ENCODE data around the gene CERT1. TPM values are rescaled to one million over a fixed set of nuclear protein-coding genes. Genes with fewer than 3 reads are reported as not detected.
"Not testable (repeated sequence)": the region's sequence is repeated elsewhere in the genome, so short reads cannot be mapped to it uniquely, and the experiment has no call there.

The CERT1 gene
- 36.4 TPM in 2 replicates for total RNA-seq

GRCh38 chr5:75511435-75512382 lies at the start of gene CERT1, which contains the start of gene POLK:
Gene CERT1 (minus strand): TSS chr5:75511629. CDS start chr5:75511207, 422 bp downstream.
Gene POLK (plus strand): TSS chr5:75511891.
- intact Hi-C loops (cut with micrococcal nuclease), result loop anchor here (1.0 to 5.0 kb wide), 16 partner anchors 56 to 1946 kb away; partner anchors contain the start of genes AGGF1, ANKRA2, FAM169A and GFM2

DNA sequence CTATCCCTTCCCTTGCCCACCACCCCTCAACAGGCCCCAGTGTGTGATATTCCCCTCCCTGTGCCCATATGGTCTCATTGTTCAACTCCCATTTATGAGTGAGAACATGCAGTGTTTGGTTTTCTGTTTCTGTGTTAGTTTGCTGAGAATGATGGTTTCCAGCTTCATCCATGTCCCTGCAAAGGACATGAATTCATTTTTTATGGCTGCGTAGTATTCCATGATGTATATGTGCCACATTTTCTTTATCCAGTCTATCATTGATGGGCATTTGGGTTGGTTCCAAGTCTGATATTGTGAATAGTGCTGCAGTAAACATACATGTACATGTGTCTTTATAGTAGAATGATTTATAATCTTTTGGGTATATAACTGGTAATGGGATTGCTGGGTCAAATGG lies 49.2 kb upstream of the CERT1 start:
- intact Hi-C loops (cut with micrococcal nuclease), result not testable (repeated sequence)

DNA sequence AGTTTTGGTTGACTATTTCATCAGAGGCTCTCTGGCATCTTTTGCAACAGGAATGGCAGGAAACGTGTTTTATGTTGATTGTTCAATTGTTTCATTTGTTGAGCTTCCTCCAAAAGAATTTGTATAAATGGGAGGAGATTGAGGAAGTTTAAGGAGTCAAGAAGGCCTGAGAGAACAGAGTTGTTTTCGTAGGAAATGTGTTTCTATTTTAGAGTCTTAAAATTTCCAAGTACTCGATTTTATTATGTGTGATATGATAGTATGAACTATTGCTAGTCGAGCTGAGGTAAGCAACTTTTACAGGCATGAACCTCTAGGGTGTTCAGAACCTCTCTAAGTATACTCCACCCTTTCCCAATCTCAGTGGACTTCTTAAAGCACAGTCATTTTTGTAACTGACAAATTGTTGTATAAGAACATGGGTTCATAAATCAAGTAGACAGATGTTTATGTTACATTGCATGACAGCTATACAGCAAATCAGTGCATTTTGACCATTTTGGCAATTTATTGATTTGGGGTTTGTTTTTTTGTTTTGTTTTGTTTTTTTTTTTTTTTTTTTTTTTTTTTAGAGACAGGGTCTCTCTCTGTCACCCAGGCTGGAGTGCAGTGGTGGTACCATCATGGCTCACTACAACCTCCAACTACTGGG lies 47.7 kb upstream of the CERT1 start:
- intact Hi-C loops (cut with micrococcal nuclease), result no loop called here

DNA sequence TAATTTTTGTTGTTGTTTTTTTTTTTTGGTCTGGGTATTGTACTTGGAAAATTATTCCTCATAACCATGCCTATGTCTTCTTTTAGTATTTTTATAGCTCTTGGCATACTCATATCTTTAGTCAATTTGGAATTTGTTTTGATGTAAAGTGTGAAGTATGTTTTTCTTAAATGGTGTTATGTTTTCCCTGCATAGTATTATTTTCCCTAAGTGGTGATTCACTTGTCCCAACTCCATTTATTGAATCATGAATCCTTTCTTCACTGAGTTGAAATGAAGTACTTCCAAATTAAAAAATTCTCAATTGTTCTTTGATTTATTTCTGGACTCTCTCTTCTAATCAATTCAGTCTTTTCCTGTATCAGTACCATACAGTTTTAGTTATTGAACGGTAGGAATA lies 46.8 kb upstream of the CERT1 start:
- intact Hi-C loops (cut with micrococcal nuclease), result no loop called here

- intact Hi-C loops (cut with micrococcal nuclease), result no loop called here
These were observed 41.9 kb upstream of the CERT1 start for GRCh38 chr5:75553358-75553757.

- intact Hi-C loops (cut with micrococcal nuclease), result no loop called here
These were observed 41.3 kb upstream of the CERT1 start for GRCh38 chr5:75552764-75553163.

DNA sequence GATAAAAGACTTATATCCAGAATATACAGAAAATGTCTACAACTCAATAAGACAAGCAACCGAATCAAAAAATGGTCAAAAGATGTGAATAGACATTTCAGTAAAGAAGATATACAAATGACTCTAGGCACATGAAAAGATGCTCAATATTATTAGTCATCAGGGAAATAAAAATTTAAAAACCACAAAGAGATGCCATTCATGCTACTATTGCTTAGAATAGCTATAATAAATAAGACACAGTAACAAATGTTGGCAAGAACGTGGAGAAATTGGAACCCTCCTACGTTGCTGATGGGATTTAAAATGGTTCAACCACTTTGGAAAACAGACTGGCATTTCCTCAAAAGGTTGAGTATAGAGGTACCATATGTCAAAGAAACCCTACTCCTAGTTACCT lies 40.0 kb upstream of the CERT1 start:
- intact Hi-C loops (cut with micrococcal nuclease), result no loop called here

DNA sequence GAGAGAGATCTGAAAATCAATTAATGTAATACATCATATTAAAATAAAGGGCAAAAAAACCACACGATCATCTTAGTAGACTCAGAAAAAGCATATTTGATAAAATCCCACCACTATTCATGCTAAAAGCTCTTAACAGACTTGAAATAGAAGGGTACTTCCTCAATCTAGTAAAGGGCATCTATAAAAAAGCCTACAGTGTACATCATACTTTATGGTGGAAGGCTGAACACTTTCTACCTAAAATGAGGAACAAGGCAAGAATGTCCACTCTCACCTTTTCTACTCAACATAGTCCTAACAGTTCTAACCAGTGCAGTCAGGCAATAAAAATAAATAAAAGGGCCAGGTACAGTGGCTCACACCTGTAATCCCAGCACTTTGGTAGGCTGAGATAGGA lies 39.2 kb upstream of the CERT1 start:
- intact Hi-C loops (cut with micrococcal nuclease), result no loop called here

DNA sequence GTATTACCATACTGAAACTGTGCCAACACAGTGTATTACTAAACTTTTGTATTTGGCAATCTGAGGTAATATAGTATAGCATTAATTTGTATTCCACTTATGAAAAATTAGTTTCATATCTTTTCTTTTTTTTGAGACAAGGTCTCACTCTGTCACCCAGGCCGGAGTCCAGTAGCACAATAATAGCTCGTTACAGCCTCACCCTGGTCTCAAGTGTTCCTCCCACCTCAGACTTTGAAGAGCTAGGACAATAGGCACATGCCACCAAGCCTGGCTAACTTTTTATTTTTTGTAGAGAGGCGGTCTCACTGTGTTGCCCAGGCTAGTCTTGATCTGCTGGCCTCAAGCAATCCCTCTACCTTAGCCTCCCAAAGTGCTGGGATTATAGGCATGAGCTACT lies 36.4 kb upstream of the CERT1 start:
- intact Hi-C loops (cut with micrococcal nuclease), result no loop called here

DNA sequence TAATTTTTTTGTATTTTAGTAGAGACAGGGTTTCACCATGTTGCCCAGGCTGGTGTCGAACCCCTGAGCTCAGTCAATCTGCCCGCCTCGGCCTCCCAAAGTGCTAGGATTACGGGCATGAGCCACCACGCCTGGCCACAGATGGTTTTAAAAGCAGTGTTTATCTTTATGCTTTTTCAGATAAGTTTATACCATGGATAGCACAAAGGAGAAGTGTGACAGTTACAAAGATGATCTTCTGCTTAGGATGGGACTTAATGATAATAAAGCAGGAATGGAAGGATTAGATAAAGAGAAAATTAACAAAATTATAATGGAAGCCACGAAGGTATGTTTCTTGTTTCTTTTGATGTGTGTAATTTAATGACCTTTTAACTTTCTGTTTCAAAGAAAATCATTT lies 35.4 kb upstream of the CERT1 start:
- intact Hi-C loops (cut with micrococcal nuclease), result no loop called here

DNA sequence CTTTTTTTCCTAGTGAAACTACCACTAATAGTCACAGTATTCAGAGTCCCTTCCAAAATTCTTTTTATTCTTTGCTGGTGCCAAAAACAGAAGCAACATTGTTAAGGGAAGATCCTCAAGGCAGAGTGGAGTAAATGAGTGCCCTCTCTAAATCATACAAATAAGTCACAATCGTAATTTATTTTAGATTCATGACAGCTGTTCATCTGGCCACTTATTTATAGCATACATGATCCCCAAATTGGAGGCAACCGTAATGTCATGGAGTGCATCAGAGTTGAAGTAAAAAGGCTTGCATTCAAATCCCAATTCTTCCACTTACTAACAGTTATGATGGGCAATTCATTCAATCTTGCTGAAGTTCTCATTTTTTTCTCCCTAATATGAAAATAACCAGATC lies 33.7 kb upstream of the CERT1 start:
- intact Hi-C loops (cut with micrococcal nuclease), result no loop called here

DNA sequence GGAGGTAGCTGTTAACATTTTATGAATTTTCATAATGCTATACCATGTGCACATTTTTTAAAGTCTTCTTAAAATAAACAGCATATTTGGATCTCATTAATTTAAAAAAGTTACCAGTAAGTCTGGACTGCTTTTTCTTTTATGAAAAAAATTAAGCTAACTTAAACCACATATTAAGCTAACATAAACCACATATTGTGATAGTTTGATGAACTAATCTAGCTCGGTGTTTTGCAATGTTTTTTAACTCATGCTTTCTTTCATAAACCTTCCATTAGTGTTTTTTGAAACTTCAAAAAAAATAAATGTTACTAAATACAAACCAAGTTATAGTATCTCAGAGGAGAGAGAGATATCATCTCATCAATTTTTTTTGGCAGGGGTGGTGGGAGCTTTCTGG lies 26.8 kb upstream of the CERT1 start:
- intact Hi-C loops (cut with micrococcal nuclease), result no loop called here

DNA sequence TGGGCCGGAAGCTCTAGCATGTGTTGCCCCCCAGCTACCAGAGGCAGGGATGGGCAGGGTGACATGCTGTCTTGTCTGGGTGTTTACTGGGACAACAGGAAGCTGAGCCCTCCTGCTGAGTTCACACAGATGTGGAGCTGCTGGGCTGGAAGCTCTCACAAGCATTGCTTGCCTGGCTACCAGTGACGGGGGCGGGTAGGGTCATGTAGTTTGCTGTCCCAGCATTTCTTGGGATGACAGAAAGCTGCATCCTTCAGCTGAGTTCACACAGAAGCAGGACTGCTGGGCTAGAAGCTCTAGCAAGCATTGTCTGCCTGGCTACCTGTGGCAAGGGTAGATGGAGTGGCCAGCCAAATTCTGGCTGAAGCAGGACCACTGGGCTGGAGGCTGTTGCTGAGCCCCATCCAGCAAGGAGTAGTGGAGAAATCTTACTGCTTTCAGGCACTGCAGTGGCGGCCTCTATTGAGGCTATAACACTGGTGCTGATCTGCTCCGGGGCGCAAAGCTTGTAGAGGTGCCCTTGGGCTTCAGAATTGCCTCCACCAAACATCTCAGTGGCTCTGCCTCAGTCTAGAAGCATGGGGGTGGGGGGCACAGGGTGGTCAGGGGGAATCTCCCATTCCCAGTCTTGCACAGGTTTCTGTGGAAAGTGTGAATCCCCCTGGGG lies 25.4 kb upstream of the CERT1 start:
- intact Hi-C loops (cut with micrococcal nuclease), result no loop called here

GRCh38 chr5:75536147-75536546 lies 24.7 kb upstream of the CERT1 start:
- intact Hi-C loops (cut with micrococcal nuclease), result no loop called here

GRCh38 chr5:75534734-75535133 lies 23.3 kb upstream of the CERT1 start:
- intact Hi-C loops (cut with micrococcal nuclease), result no loop called here

DNA sequence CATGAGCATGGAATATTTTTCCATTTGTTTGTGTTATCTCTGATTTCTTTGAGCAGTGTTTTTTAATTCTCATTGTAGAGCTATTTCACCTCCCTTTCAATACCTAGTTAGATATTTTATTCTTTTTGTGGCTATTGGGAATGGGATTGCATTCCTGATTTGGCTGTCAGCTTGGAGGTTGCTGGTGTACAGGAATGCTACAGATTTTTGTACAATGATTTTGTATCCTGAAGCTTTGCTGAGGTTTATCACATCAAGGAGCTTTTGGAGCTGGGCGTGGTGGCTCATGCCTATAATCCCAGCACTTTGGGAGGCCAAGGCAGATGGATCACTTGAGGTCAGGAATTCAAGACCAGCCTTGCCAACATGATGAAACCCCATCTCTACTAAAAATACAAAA lies 22.3 kb upstream of the CERT1 start:
- intact Hi-C loops (cut with micrococcal nuclease), result not testable (repeated sequence)

GRCh38 chr5:75532190-75532589 lies 20.8 kb upstream of the CERT1 start:
- intact Hi-C loops (cut with micrococcal nuclease), result no loop called here

- intact Hi-C loops (cut with micrococcal nuclease), result no loop called here
These were observed 17.8 kb upstream of the CERT1 start for GRCh38 chr5:75529185-75529584.

DNA sequence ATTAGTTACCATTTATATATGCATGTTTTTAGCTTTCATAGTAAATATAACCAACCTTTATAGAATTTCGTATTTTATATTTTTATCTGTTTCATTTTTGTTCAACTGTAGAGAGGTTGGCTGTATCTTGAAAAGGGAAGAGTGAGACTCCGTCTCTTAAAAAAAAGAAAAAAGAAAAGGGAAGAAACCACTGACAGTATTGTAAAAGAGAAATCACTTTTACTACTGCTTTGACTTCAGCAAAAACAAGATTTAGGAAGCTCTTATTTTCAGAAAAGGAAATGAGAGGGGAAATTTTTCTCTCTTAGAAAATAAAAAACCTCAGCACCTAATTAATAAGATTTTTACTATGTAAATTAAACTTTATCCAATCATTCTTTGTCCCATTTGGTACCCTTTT lies 14.6 kb upstream of the CERT1 start:
- intact Hi-C loops (cut with micrococcal nuclease), result no loop called here

DNA sequence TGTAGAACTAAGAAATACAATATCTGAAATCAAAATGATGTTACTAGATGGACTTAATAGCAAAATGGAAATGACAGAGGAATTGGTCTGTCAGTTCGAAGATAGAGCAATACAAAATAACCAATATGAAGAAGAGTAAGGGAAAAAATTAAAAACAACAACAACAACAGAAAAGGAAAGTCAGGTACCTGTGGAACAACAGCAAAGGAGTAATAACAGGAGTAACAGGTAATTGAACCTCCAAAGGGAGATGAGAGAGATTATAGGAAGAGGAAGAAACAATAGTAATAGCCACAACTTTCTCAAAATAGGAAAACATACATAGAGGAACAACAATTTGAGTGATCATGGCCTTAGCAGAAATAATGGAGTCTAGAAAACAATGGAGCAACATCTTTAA lies 13.9 kb upstream of the CERT1 start:
- intact Hi-C loops (cut with micrococcal nuclease), result loop anchor here (2.0 kb wide), 1 partner anchor 41 kb away; no protein-coding TSS in a partner anchor

GRCh38 chr5:75524591-75524990 lies 13.2 kb upstream of the CERT1 start:
- intact Hi-C loops (cut with micrococcal nuclease), result loop anchor here (2.0 kb wide), 1 partner anchor 42 kb away; no protein-coding TSS in a partner anchor

GRCh38 chr5:75524071-75524470 lies 12.6 kb upstream of the CERT1 start:
- intact Hi-C loops (cut with micrococcal nuclease), result loop anchor here (2.0 kb wide), 1 partner anchor 43 kb away; no protein-coding TSS in a partner anchor
